NCI-H524 treated with DMSO at 0.1 percent for 48 hours (cell line): Measurements from ENCODE around the gene VARS1.
"Not testable (repeated sequence)": the region's sequence is repeated elsewhere in the genome, so short reads cannot be mapped to it uniquely, and the experiment has no call there.

ENCODE experiments used
- DNase-seq: peaks from one replicate; lab custom pipeline; 2025; lab: John Stamatoyannopoulos, UW

Gene VARS1

DNA sequence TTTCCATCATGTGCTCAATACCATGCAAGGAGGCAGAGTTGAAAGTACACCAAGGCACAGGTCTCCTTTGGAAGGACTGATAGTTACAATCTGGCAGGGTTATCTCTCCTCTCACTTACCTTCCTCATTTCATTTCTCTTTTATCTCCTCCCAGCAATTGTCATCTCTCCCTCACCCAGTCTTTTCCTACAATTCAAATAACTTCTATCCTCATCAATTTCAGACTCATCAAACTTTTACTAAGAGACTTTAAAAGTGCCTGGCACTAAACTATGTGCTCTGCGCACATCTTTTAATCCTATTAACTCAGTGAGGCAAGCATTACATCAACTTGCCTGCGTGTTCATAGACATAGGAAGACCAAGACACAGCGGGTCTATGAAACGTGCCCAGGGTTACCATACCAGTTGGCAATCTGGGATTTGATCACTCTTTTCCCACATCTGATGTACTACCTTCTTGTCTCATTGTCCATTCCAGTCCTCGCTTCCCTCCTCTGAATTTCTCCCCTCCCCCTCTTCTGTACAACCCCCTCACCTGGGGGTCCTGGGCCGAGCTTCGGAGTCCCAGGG, 1.2 kb downstream of the VARS1 start:
- DNase-seq = no peak

DNA sequence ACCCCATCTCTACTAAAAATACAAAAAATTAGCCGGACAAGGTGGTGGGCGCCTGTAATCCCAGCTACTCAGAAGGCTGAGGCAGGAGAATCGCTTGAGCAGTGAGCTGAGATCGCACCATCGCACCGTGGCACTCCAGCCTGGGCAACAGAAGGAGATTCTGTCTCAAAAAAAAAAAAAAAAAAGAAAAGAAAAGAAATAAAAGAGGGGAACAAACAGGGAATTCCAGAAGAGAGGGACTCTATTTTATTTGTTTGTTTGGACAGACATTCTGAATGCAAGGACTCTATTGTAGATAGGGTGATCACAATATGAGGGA, 1.7 kb downstream of the VARS1 start:
- DNase-seq = not testable (repeated sequence)

DNA sequence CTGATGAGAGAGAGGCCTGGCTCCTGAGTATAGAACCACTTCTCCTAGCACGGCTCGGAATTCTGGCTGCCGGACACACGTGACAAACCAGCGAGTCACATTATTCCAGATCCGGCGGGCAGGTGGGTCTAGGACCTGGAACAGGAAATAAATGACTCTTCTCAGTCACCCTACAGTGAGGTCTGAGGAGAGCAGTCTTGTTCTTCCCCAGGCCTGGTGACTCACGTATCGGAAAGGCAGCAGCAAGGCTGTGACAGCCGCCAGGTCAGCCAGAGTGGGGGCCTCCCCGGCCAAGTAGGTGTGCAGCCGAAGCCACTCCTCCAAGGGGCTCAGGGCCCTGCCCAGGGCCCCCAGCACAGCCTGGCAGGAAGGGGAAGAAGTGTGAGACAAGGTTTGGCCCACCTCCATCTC, 2.8 kb downstream of the VARS1 start:
- DNase-seq = no peak

DNA sequence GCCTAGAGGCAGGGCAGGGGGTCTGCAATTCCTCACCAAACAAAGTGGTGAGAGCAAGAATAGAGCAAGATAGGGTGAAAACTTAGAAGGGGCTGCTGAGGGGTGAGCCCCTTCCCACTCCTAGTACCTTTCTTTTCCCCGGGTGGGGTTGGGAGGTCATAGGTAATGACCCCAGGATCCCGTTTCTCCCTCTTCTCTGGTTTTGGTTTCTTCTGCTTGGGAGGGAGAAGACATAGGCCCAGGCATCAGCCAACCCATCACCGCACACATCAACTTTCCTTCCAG, 3.5 kb downstream of the VARS1 start:
- no peak for DNase-seq

DNA sequence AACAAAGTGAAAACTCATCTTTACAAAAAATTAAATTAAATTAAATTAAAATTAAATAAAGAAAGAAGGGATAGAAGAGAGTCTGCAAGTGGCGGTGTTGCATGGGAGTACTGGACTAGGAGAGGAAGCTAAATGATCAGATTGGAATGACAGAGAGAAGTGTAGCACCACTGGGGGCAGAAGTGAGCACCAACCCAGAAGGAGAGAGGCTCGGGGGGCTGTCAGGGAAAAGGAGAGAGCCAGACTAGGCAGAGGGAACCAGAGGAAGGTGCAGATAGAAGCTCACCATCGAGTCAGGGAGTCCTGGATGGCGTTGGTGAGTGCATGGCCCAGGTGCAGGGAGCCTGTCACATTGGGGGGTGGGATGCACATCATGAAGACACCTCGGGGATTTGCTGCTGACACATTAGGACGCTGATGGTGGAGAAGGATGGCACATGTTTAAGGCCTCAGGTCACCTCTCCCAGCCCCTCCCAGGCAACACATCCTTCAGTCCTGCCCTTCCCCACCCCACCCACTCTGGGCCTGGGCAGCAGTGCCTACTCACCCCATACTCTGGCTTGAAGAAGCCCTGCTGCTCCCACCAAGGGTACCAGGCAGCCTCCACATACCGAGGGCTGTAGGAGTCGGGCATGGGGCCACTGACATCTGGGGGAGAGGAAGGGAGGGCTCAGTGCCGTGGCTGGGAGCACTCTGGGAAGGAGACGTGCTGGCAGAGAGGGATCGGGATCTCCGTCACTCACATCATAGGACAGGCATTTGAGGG, 4.0 kb downstream of the VARS1 start:
- no peak for DNase-seq

DNA sequence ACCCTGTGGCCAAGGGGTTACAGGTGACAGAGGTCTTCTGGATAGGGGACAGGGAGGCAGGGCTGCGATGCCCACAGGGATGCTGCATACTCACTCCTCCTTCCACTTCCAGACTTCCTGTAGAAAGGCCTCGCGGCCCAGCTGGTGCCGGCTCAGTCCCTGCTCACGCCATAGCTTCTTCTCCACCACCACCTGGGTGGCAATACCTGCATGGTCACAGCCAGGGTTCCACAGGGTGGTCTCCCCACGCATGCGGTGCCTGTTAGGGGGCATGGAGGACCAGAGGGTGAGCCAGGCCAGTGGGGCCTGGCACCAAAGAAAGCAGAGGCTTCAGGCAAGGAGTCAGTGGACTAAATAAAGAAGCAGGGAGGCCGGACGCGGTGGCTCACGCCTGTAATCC, 10.1 kb downstream of the VARS1 start:
- no peak for DNase-seq

DNA sequence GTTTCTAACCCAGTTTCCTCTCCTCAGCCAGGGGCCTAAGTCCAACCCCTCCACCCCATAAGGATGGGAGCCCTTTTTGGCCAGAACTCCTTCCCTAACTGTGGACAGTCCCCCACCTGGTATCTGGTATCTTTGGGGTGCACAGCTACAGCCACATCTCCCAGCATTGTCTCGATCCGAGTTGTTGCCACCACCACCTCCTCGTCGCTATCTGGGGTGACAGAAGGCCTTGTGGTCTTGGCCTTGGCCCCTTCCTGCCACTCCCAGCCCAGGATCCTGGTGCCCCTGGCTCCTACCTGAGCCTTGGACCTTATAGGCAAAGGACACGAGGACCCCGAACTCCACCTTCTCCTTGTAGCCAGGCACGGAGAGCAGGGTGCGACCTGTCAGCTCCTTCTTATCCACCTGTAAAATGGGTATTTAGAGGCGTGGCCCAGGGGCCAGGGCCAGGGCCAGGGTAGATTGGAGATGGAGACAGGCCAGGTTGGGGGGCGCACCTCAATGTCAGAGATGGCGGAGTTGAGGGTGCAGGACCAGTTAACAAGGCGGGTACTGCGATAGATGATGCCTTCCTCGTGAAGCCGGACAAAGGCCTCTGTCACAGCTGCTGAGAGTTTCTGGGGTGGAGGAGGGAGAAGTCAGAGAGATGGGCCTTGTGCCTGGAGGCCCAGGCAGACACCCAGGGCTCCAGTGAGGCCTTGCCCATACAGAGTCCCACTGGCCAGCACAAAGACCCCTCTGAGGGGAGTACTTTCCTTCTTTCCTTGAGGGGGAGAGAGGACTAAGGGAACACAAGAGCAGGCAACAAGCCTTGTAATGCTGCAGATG, 11.2 kb downstream of the VARS1 start:
- no peak for DNase-seq

DNA sequence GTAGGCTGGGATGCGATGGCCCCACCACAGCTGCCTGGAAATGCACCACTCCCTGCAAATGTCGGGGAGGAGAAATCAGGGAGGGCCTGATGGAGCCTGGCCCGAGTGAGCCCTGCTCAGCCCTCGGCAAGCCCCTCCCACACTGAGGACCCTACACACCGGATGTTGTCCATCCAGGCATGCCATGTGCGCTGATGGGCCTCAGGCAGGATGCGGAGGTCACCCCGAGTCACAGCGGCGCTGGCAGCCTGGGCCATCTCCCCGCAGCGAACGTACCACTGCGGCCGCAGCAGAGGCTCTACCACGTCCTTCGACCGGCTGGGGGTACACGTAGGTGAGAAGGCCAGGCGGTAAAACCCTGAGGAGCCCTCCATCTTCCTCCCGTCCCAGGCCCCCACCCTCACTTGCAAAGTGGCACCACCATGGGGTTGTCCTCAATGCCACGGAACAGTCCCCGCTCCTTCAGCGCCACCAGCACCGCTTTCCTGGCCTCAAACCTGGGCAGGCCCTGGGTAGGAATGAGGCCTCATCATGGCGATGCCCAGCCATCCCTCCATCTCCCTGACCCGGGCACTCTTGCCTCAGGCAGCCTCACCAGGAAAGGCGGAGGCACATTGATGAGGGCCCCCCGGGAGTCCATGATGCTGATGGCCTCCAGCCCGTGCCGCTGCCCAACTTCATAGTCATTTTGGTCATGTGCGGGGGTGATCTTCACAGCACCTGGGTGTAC, 13.3 kb downstream of the VARS1 start:
- no peak for DNase-seq

DNA sequence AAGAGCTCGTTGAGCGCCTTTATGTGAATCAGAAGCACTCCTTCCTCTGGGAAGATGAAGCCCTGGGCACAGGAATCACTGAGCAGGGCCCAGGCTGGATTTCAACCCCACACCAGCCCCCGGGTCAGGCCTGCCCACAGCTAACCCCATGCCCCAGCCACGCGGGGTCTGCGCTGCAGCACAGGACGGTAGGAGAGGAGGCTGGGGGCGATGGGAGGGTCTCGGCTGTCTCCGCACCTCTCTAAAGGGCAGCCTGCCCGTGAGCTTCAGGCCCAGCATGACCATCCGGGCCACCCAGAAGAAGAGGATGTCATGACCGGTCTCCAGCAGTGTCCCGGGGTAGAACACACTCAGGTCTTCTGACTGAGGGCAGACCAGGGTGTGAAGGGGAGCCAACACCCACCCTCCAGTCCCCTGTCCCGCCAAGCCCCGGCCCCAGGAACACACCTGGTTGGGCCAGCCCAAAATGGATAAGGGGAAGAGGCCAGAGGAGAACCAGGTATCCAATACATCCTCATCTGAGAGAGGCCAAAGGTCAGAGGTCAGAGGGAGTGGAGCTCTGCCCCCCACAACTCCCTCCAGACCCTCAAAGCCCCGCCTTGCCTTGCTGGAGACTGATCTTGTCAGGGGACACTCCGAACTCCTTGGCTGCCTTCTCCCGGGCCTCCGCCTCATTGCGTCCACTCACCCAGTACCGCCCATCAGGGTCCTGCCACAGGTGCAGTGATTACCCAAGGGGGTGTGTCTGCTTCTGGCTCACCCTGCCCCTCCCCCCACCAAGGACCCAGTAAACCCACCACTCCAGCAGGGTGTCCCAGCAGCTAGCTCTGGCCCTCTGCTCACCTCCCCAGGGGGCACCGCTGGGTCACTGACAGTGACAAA, 14.1 kb downstream of the VARS1 start:
- DNase-seq = no peak

DNA sequence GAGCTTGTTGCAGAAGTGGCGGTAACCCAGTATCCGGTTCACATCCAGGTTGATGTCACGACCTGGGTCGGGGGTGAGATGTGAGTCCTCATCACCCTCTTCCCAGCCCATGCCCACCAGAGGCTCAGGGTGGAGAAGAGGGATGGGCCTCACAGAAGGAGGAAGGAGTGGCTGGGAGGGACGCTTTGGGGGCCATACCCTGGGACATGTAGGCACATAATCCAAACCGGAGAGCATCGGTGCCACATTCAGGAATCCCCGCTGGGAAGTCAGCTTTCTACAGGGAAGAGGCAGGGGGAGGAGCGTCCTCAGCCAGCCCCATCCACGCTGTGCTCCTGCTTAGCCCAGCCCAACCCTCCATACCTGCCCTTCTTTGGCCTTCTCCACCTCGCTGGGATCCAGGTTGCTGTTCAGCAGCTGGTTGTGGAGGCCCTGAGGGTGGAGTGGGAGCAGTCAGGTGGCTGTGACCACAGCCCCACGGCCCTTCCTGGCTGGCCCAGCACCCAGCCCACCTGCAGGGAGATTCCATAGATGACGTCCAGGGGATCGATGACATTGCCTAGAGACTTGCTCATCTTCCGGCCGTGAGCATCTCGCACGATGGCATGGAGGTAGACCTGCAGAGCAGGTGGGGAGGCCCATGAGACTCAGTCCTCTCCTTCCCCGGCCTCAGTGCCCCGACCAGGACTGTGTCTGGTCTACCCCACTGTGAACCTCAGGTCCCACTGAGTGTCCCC, 14.9 kb downstream of the VARS1 start:
- no peak for DNase-seq

DNA sequence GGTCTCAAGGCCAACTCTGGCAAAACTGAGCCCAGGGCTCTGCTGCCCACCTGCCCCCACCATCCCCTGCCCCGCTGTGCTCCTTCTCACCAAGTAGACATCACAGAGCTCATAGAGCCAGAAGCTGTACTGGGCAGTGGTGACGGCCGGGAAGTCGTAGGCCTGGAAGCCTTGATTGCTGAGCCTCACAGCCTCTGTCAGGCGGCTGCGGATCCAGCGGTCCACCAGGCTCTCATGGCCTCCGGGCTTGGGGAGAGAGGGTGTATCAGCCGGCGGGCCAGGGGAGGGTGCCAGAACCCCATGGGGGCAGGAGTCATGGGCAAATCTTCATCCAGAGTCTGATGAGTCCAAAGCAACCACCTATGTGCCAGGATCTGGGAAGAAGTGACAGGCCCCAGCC, 15.6 kb downstream of the VARS1 start:
- DNase-seq = no peak

DNA sequence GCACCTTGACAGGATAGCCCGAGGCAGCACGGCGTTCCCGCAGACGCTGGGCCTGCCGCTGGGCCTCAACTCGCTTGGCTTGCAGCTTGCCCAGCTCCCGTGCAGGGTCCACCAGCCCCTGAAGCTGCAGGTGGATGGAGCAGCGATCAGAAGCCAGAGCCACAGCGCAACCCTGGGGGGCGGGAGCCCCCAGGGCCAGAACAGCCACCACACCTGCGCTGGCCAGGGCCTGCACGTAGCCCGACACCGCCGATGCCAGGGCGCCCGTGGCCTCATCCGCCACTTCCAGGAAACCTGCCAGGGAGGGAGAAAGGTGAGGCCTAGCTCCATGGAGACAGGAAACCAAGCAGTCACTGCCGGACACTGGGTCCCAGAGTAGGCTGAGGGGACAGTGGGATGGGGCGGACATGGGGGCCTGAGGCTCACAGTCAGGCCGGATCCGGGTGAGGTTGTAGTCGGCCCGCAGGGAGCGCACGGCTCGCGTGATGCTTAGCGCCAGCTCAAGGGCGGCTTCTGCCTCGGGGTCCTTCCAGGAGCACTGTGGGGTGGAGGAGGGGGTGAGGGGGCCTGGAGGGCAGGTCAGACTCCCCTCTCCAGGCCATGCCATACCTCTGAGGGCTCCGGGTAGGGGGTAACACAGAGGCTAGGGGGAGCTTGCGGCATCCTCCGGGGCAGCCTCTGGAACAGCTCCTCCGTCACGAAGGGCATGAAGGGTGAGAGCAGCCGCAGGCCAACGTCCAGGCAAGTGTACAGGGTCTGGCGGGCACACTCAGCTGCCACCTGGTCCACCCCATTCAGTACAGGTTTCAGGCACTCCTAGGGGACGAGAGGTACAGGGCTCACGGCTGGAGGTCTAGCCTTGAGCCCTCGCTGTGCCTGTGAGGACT, 16.3 kb downstream of the VARS1 start:
- DNase-seq = no peak

DNA sequence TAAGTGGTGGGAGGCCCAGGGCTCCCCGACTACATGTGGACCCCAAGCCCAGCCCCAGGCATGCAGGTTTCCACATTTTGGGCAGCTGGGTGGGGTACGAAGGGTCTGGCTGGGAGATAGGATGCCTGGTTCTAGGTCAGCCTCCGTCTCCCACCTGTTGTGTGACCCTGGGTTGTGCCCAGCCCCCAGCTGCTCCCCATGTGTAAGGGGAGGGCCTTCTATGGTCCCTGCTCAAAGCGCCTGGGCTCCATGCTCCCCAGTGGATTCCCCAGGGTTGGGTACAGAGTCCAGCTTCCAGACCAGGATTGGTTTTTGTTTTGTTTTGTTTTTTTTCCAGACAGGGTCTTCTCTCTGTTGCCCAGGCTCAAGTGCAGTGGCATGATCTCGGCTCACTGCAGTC, 17.4 kb downstream of the VARS1 start:
- no peak for DNase-seq

DNA sequence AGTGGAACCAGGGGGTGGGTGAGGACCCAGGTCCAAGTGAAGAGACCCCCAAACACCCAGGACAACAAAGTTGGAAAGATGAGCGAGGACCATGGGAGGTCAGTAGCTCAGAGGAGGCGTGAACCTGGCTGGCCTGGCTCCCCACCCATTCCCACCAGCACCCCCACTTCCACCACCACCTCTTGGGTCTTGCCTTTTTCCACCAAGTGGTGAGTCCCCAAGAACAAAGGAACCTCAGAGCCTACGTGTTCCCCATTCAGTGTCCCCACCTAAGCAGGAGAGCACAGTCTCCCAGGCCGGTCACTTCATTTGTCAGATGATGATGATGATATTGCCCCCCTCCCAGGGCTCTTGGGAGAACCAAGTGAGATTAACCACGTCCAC, 17.9 kb downstream of the VARS1 start:
- no peak for DNase-seq

DNA sequence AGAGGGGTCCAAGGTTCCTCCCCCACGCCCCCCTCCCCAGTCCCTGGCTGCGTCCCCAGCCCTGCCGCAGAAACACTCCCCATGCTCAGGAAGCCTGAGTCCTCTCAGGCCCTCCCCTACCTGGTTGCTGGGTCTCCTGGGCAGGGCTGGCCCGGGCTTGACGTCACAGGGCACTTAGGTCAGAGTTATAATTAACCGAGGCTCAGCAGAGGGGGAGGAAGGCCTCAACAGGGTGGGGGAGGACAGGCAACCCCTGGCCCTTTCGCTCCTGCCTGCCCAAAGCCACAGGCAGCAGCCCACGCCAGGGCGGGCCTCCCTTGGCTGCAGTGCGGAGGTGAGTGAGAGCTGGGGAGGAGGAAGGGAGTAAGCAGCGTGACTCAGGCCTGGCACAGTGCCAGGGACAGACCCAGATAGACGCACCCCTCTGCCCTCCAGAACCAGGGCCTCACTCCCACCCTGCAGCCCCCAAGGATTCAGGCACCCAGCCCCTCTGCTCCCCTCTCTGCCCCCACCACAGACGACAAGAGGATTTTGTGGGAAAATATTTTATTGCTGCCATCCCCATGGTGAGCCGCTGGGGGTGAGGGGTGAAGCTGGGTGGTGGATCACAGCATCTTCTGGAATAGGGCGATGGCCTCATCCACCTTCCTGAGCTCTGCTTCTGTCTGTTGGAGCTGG, 18.4 kb downstream of the VARS1 start, which contains the start of gene VWA7:
Gene VWA7 (minus strand): TSS at position 340 of the 678 bp plus-strand sequence. CDS start 549 bp downstream, outside the sequence.
- no peak for DNase-seq

DNA sequence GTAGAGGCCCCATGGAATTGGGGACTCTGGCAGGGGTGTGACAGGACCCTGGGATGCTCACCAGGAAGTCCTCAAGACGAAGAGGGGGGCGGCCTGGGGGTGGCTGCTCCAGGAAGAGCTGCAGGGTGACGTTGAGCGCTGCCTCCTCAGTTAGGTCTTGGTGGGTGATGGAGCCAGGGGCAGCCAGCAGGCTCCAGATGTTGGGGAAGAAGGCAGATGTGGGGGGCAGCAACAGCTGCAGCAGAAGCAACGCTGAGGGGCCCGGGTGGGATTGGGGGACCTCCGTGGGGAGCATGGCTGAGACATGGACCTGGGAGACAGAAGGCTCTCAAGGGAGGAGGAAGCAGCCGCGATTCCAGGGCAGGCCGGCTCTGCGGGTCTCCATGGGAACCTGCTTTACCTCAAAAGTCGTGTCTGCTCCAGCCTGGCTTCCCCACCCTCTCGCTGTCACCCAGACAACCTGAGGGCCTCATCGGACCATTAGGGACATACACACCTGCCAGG, 19.0 kb downstream of the VARS1 start:
- no peak for DNase-seq

DNA sequence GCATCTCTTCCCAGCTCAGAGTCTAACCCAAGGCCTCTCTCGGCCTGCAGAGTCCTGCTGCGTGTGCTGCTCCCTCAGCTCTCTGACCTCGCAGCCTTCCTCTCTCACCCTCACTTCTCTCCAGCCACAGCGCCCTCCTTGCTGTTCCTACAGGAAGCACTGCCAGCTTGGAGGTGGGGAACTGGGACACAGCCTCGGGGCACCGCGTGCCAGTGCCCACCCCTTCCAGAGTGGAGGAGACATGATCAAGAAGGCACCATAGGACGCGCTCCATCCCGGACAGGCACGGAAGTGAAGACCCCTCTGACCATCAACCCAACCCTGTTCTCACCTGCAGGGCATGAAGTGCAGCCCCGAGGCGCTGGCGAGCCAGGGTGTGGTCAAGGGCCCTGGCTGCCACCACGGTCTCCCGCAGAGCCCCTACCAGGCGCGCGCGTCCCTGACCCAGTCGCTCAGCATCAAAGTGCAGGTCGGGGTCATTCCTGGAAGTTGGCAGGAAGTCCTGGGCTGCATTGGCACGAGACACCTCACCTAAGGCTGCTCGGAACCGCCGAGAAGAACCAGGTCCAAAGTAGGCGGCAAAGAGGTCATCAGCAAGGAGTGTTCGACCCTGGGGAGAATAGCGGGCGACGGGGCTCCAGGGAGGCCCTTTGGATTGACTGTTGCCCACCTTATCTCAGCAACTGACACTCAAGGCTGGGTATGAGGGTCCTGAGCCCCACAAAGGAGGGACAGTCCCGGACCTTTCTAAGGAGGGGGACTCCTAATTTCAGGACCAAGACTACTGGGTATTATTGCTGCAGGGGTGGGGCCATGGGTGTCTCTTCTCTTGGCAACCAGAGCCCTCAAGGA, 19.7 kb downstream of the VARS1 start:
- no peak for DNase-seq

DNA sequence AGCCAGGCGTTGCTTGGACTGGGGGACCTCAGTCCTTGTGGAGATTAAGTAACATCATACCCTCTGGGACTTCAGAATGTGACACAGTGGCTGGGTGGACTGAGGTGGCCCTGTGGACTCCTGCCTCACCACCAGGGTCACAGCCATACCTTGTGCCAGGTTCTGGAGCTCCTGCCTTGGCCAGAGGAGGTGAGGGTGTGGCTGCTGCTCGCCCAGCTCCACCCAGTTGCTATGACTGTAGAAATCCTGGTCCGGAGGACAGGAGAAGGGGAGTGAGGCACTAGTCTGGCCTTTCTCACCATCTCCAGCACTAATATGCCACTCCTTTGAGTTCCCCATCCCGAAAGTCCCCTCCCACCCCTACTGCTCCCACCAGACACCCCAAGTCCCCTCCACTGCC, 20.4 kb downstream of the VARS1 start:
- DNase-seq = no peak
